ENCODE data around the gene HORMAD2. TPM values are rescaled to one million over a fixed set of nuclear protein-coding genes. Genes with fewer than 3 reads are reported as not detected.

The HORMAD2 gene
- polyA plus RNA-seq, 12 donors = 0.08 TPM; not detected in 11

DNA sequence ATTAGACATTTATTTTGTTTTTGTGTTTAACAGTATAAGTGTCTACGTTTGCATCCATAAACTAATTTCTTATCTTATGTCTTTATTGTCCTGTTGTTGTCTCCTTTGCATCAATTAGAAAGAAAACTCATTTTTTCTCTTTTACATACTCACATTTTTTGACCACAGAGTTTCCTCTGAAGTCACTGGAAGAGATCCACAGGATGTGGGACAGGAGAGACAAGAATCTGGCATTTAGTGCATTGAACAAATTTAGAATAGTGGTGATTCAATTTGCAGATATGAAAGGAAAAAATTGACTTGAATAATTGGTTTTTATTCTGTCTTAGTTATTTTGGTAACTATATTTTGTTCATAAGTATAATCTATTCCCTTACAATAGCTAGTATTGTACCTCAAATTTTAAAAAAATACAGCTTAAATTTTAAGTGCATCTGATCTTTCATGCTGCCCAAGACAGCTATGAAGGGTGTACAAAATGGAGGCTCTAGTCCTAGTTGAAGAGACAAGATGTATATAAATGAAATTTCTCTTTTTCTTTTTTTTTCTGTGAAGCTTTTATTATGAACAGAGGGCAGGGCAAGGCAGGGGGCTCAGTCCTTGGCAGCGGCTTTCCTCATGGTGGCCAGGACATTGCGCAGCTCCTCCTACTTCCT lies 24.4 kb downstream of the HORMAD2 start:
- no peak for DNase-seq

- no peak for DNase-seq
Observed at GRCh38 chr22:30105483-30105882, 25.2 kb downstream of the HORMAD2 start.

- DNase-seq = no peak
Observed at GRCh38 chr22:30113494-30113893, 33.2 kb downstream of the HORMAD2 start.

DNA sequence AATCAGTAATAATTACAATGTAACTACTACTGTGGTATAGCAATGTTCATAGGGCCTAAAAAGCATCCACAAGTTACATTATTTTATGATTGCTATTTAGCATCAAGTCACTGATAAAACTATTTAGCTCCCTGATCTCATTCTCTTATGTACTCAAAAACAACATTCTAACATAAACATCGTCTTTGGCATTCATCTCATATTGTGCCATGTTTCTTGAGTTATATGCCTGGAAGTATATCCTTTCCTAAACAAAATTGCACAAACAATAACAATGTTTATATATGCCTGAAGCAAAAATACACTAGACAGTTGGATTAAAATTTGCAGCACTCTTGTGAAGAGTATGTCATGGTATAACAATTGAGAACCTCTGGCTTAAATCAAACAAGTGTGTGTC lies 34.1 kb downstream of the HORMAD2 start:
- no peak for DNase-seq

DNA sequence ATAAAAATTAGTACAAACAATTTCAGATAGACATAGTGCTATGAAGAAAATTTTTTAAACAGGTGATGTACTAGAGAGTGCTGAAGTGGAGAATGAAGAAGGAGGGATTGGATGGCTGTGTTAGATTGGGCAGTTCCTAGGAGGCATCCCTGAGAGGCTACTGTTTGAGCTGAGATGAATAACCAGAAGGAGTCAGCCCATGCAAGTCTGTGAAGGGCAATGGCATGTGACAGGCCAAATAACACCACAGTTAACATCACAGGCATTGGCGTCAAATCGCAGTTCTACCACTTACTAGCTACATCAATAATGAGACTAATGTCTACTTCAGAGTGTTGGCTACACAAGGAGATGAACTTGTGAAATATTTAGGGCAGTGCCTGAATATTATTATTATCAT lies 35.4 kb downstream of the HORMAD2 start:
- no peak for DNase-seq

GRCh38 chr22:30116362-30117117 lies 36.3 kb downstream of the HORMAD2 start:
- DNase-seq = no peak

DNA sequence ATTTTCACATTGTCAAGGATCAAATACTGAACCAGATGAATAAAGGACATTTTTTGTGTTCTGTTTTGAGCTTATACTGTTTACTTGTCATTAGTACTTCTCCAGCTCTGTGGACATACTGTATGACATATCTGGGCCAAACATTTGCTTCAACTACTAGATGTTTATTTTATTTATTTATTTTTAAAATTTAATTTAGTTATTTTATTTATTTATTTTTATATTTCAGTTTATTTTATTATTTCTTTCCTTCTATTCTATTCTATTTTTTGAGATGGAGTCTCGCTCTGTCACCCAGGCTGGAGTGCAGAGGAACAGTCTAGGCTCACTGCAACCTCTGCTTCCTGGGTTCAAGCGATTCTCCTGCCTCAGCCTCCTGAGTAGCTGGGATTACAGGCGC lies 37.0 kb downstream of the HORMAD2 start:
- no peak for DNase-seq

DNA sequence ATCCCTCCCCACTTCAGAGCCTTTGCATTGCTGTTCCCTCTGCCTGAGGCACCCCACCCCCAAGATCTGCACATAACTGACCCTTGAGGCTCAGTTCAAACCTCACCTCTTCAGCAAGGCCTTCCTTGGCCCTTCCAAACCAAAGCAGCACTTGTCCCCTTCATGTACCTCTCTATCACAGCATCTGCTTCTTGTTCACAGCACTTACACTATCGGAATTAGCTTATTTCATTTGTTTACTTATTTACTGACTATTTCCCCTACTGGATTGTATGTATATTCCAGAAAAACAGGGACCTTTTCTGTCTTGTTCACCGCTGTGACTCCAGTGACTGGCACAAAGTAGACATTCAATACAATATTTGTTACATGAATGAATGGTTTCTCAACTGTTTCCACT lies 38.0 kb downstream of the HORMAD2 start:
- no peak for DNase-seq

DNA sequence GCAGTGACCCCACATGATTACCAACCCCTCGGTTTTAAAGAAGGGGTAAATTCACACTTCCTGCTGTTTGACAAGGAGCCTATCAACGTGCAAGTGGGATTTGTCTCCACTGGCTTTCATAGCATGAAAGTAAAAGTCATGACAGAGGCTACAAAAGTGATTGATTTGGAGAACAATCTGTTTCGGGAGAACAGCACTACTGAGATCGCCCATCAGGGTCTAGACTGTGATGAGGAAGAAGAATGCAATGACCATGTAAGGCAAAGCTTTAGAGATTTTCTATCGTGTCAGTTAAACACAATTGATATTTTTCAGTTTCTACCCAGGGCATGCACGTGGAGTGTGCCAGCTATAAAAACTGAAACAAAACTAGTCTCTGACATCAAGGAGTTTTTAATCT lies 41.7 kb downstream of the HORMAD2 start:
- DNase-seq = no peak

- DNase-seq = no peak
Observed at GRCh38 chr22:30123463-30123862, 43.2 kb downstream of the HORMAD2 start.

- DNase-seq = no peak
Observed at GRCh38 chr22:30127749-30128166, 47.5 kb downstream of the HORMAD2 start.

DNA sequence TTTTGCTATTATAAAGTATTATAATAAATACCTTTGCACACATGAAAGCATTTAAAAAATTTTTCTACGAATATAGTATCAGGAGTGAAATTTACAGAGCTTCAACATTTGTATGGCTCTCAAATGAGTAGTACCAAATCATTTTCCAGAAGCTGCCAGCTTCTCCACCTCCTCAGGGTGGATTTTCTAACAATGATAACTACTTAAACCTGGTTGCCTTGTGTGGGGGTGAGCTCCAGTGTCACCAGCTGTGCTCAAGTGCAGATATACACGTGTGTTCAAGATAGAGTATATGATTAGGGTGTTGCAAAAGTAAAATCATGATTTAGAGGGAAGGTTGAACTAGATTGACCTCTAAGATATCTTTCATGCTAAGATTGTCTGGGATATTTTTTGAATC lies 48.2 kb downstream of the HORMAD2 start:
- no peak for DNase-seq

- no peak for DNase-seq
Observed at GRCh38 chr22:30129636-30130035, 49.4 kb downstream of the HORMAD2 start.

DNA sequence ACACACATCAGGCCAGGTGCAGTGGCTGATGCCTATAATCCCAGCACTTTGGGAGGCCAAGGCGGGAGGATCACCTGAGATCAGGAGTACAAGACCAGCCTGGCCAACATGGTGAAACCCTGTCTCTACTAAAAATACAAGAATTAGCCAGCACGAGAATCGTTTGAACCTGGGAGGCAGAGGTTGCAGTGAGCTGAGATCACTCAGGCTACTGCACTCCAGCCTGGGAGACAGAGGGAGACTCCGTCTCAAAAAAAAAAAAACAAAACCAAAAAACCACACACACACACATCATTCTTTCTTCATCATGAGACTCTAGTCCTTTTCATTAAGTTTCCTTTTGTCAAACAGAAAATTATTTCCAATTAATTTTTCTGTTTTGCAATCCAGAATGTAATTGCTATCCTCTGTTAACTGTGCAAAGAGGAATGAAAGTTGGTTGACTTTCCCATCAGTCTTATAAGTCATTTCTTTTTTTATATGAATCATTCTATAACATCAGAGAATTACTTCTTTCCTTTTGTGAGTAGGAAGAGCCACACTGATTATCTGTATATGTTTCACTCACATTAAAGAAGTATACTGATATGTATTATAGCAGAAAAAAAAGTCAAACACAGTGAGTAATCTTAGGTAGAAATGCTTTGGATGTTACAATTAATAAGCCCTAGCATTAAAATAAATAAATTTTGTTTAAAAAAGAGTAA lies 52.2 kb downstream of the HORMAD2 start:
- DNase-seq = no peak

GRCh38 chr22:30140414-30140813 lies 60.1 kb downstream of the HORMAD2 start:
- DNase-seq = no peak

- DNase-seq = no peak
Observed at GRCh38 chr22:30143265-30143664, 63.0 kb downstream of the HORMAD2 start.

- DNase-seq = no peak
Observed at GRCh38 chr22:30144391-30144790, 64.1 kb downstream of the HORMAD2 start.

GRCh38 chr22:30150212-30150611 lies 69.9 kb downstream of the HORMAD2 start:
- DNase-seq = no peak

- no peak for DNase-seq
Observed at GRCh38 chr22:30158277-30158676, 78.0 kb downstream of the HORMAD2 start.

- DNase-seq = no peak
Observed at GRCh38 chr22:30158744-30159500, 78.7 kb downstream of the HORMAD2 start.

- peak; percentile 82 for DNase-seq
Observed at GRCh38 chr22:30159561-30160353, 79.5 kb downstream of the HORMAD2 start.
